Endothelial cell of umbilical vein (primary cell): ENCODE measurements around the gene UTF1. TPM values are rescaled to one million over a fixed set of nuclear protein-coding genes. Genes with fewer than 3 reads are reported as not detected.

Experiments used
- BruUV-seq: library from RNA; stranded (reverse); fragments of 400-500 nt; replicated peaks from 2 replicates; lab custom pipeline; 2021; lab: Mats Ljungman, UMichigan
- CTCF ChIA-PET: fragments of 300-600, 350-600 bp; sonication (Branson Sonifier 250); formaldehyde crosslinking; loops from one replicate; lab custom pipeline; 2021; ENCODE audit warnings: antibody characterized with exemption, inconsistent platforms; lab: Charles Lee
- POLR2A ChIA-PET: fragments of 300-600, 350-600 bp; sonication (Branson Sonifier 250); formaldehyde crosslinking; loops from one replicate; lab custom pipeline; 2021; ENCODE audit warnings: antibody characterized with exemption, inconsistent platforms; lab: Charles Lee
- DNase-seq: peaks from one replicate; pipeline ENCODE4 v3.0.0-alpha.2; 2011; ENCODE audit warnings: low read depth, low spot score
- FAIRE-seq: peaks from 2 replicates; lab custom pipeline; 2011; peaks lifted over from hg19 to GRCh38; lab: Jason Lieb, UNC
- H2AFZ ChIP-seq: 2 replicates; pipeline ENCODE4 v1.6.0; 2012; ENCODE audit warnings: low read depth, low read length, control low read depth, inconsistent platforms
- H3K27ac ChIP-seq: 2 replicates; pipeline ENCODE4 v1.5.1; 2011; ENCODE audit warnings: low read depth, mild to moderate bottlenecking, control low read depth, low read length, moderate library complexity; ENCODE audit not compliant: insufficient read depth
- H3K27me3 ChIP-seq, 2 experiments: 2 replicates each; pipeline versions ENCODE4 v1.6.0 to v1.6.1; 2011; ENCODE audit warnings: low read length in 2 of 2, mixed read lengths in 1 of 2; ENCODE audit not compliant: control insufficient read depth in 2 of 2, insufficient read depth in 2 of 2
- H3K36me3 ChIP-seq, 2 experiments: 2 replicates in 1 of 2; 3 replicates in 1 of 2; pipeline ENCODE4 v1.5.1; 2011; ENCODE audit warnings: low read length in 2 of 2, mild to moderate bottlenecking in 1 of 2, moderate library complexity in 1 of 2; ENCODE audit not compliant: control insufficient read depth in 2 of 2, insufficient read depth in 2 of 2; ENCODE audit errors: extremely low read depth in 1 of 2
- H3K4me1 ChIP-seq: 3 replicates; pipeline ENCODE4 v1.5.1; 2011; ENCODE audit warnings: mild to moderate bottlenecking, low read length; ENCODE audit not compliant: control insufficient read depth, insufficient read depth; ENCODE audit errors: extremely low read depth
- H3K4me2 ChIP-seq: 2 replicates; pipeline ENCODE4 v1.6.1; 2011; ENCODE audit warnings: low read length, control low read depth, mixed read lengths; ENCODE audit not compliant: insufficient read depth
- H3K4me3 ChIP-seq, 3 experiments: fragments of 200-600 bp in 1 of 3; sonication (generic), shearing (Covaris generic) in 1 of 3; replicated peaks in 1 of 3; 2 replicates each; pipeline ENCODE4 v1.5.1; 2011 to 2016; ENCODE audit warnings: control low read depth in 3 of 3, low read length in 3 of 3, mild to moderate bottlenecking in 2 of 3, inconsistent platforms in 1 of 3, low read depth in 1 of 3, moderate library complexity in 1 of 3; ENCODE audit not compliant: insufficient read depth in 1 of 3
- H3K79me2 ChIP-seq: 2 replicates; pipeline ENCODE4 v1.6.0; 2012; ENCODE audit warnings: low read length, inconsistent platforms; ENCODE audit not compliant: control insufficient read depth, insufficient read depth
- H3K9ac ChIP-seq: replicated peaks from 2 replicates; pipeline ENCODE3; 2011; ENCODE audit warnings: low read length, control low read depth; ENCODE audit not compliant: insufficient read depth; ENCODE audit errors: extremely low read depth
- H3K9me1 ChIP-seq: replicated peaks from 3 replicates; pipeline ENCODE4 v1.6.0; 2011; ENCODE audit warnings: mild to moderate bottlenecking, low read length; ENCODE audit not compliant: control insufficient read depth, insufficient read depth; ENCODE audit errors: extremely low read depth
- H3K9me3 ChIP-seq: replicated peaks from 2 replicates; pipeline ENCODE4 v1.5.1; 2012; ENCODE audit warnings: low read length, inconsistent platforms; ENCODE audit not compliant: control insufficient read depth, insufficient read depth
- H4K20me1 ChIP-seq: replicated peaks from 2 replicates; pipeline ENCODE3; 2011; ENCODE audit warnings: mild to moderate bottlenecking, low read length; ENCODE audit not compliant: control insufficient read depth, insufficient read depth; ENCODE audit errors: extremely low read depth
- CTCF ChIP-seq, 2 donors: IDR thresholded peaks; 1 replicate in 1 of 2; 2 replicates in 1 of 2; pipeline ENCODE4 v1.5.1; 2011; ENCODE audit warnings: low read length in 2 of 2, mild to moderate bottlenecking in 2 of 2, moderate library complexity in 2 of 2, control low read depth in 1 of 2, inconsistent platforms in 1 of 2, low read depth in 1 of 2; ENCODE audit not compliant: insufficient read depth in 1 of 2; ENCODE audit errors: extremely low read depth in 1 of 2
- EZH2 ChIP-seq: IDR thresholded peaks from 2 replicates; pipeline ENCODE4 v1.6.1; 2012; ENCODE audit warnings: borderline replicate concordance, low read depth, mild to moderate bottlenecking, moderate library complexity, low read length, inconsistent platforms; ENCODE audit not compliant: severe bottlenecking
- FOS ChIP-seq: IDR thresholded peaks from 2 replicates; pipeline ENCODE4 v1.6.1; 2011; ENCODE audit warnings: mild to moderate bottlenecking, low read length, moderate library complexity, borderline replicate concordance; ENCODE audit not compliant: insufficient read depth
- GATA2 ChIP-seq: IDR thresholded peaks from 2 replicates; pipeline ENCODE4 v1.7.0; 2011; ENCODE audit warnings: low read depth, mild to moderate bottlenecking, moderate library complexity, mixed read lengths, low read length; ENCODE audit not compliant: insufficient read length, insufficient read depth
- JUN ChIP-seq: IDR thresholded peaks from 2 replicates; pipeline ENCODE4 v1.6.1; 2011; ENCODE audit warnings: borderline replicate concordance, low read depth; ENCODE audit not compliant: insufficient read length, insufficient read depth
- MAX ChIP-seq: IDR thresholded peaks from 2 replicates; pipeline ENCODE4 v1.6.1; 2011; ENCODE audit not compliant: insufficient read depth, insufficient read length
- MYC ChIP-seq: IDR thresholded peaks from one replicate; pipeline ENCODE4 v1.6.1; 2011; ENCODE audit warnings: mild to moderate bottlenecking, low read depth, low read length
- POLR2A ChIP-seq: IDR thresholded peaks from 2 replicates; pipeline ENCODE4 v1.6.1; 2012; ENCODE audit warnings: low read depth, mild to moderate bottlenecking, control low read depth, low read length
- POLR2AphosphoS5 ChIP-seq: IDR thresholded peaks from 2 replicates; pipeline ENCODE4 v1.6.1; 2012; ENCODE audit warnings: low read depth, mild to moderate bottlenecking, control low read depth, low read length, moderate library complexity; ENCODE audit not compliant: insufficient read depth
- dilution Hi-C: fragments of 300-500 bp; cut with MboI; formaldehyde crosslinking; loops from one replicate; pipeline ENCODE4 v1.15.0; 2019; ENCODE audit warnings: low sequenced_read_pairs; ENCODE audit not compliant: extremely low pct_ligation_motif_present
- intact Hi-C: fragments of 100-400 bp; cut with micrococcal nuclease; formaldehyde crosslinking; loops from one replicate; pipeline ENCODE4 v1.10.0; 2022
- polyA plus RNA-seq, 4 experiments: library from polyadenylated mRNA; depleted of rRNA in 3 of 4; stranded (reverse) in 3 of 4; unstranded in 1 of 4; fragments of >200 nt; gene quantifications; 2 replicates each; pipeline versions ENCODE4 v1.2.1 to v1.2.3, GENCODE V29; 2011 to 2012; ENCODE audit warnings: missing spikeins in 1 of 4
- total RNA-seq: library from RNA; stranded (reverse); gene quantifications from 2 replicates; pipeline ENCODE4 v1.2.3, GENCODE V29; 2021

The UTF1 gene
- total and polyA plus RNA-seq, 2 donors (not counting 3 experiments of a cell fraction or from before 2014, with no cell fraction given), result not detected

GRCh38 chr10:133211141-133211830, 18.7 kb upstream of the UTF1 start:
- Histone ChIP-seq H3K4me2 (no peak overlapping the region), H3K9me1 (no peaks in the 10 kb centered on the region), H3K9ac (no peak overlapping the region), H3K27me3 (no peaks in the 10 kb centered on the region), H3K36me3 (no peaks in the 10 kb centered on the region), H4K20me1 (no peaks in the 10 kb centered on the region), H3K27ac (no peak overlapping the region), H3K9me3 (no peaks in the 10 kb centered on the region), H2AFZ (no peak overlapping the region), H3K79me2 (no peaks in the 10 kb centered on the region), H3K4me1 (no peaks in the 10 kb centered on the region), H3K4me3 (no peak overlapping the region)
- intact Hi-C loops (no loop called here), dilution Hi-C loops (no loop called here)
- ChIA-PET CTCF (no interaction called here), POLR2A (no interaction called here)
- FAIRE-seq, result no peak
- DNase-seq, result no peak
- TF ChIP-seq EZH2, result no peak
- no peak for TF ChIP-seq JUN
- no peak for TF ChIP-seq MYC
- no peak for TF ChIP-seq CTCF (IDR thresholded peaks at IDR 0.05; ENCODE audit: extremely low read depth in 1 of 2, insufficient read depth in 1 of 2, low read depth in 1 of 2, low read length in 2 of 2)
- TF ChIP-seq FOS, result no peak
- TF ChIP-seq MAX, result no peak
- no peak for TF ChIP-seq POLR2A
- no peak for TF ChIP-seq GATA2
- TF ChIP-seq POLR2AphosphoS5, result no peak
- BruUV-seq, result no TSS peak
